Measurements from ENCODE around the gene GTF2H1.

The GTF2H1 gene

GRCh38 chr11:18408558-18409291 is 86.4 kb downstream of the GTF2H1 start:
- no CpG with 5 or more reads among the region's 9 CpGs for WGBS (ENCODE audit: extremely low coverage, insufficient coverage, low lambda C conversion rate)
- no peak overlapping the region for H3K9ac ChIP-seq (ENCODE audit: low read length)
- no peaks in the 10 kb centered on the region for H3K79me1 ChIP-seq (ENCODE audit: low read length)
- no peak overlapping the region for H2BK120ac ChIP-seq (ENCODE audit: low read depth, low read length)
- DNase-seq: no peak
- H4K8ac ChIP-seq (ENCODE audit: low read depth, low read length): no peak overlapping the region
- no peak overlapping the region for H3K56ac ChIP-seq (ENCODE audit: low read length)
- no peak overlapping the region for H2BK15ac ChIP-seq (replicated peaks; ENCODE audit: low read depth)
- no peak overlapping the region for H2BK5ac ChIP-seq (ENCODE audit: low read length)
- no peak overlapping the region for H4K5ac ChIP-seq (ENCODE audit: low read length)
- no peak overlapping the region for H2AK5ac ChIP-seq (ENCODE audit: low read length)
- H3K27ac ChIP-seq (ENCODE audit: low read depth, low read length): no peak overlapping the region
- peaks cover 11% of the 10 kb centered on the region for H3K36me3 ChIP-seq (ENCODE audit: control insufficient read depth, insufficient read depth, low read length)
- H3K27me3 ChIP-seq (ENCODE audit: insufficient read depth, low read length, poor library complexity): no peaks in the 10 kb centered on the region
- H3K4me3 ChIP-seq (ENCODE audit: low read length): no peak overlapping the region
- H3K18ac ChIP-seq (ENCODE audit: low read length): no peak overlapping the region
- no peak overlapping the region for H3K4ac ChIP-seq (ENCODE audit: low read depth, low read length)
- no peaks in the 10 kb centered on the region for H3K4me1 ChIP-seq (ENCODE audit: control insufficient read depth, low read depth, low read length)
- H3K4me2 ChIP-seq (ENCODE audit: low read length): no peak overlapping the region
- no peak overlapping the region for H3K23ac ChIP-seq (ENCODE audit: low read length)
- no peaks in the 10 kb centered on the region for H3K79me2 ChIP-seq (ENCODE audit: control insufficient read depth, insufficient read depth, low read length)

- no peaks in the 10 kb centered on the region for H3K79me1 ChIP-seq (ENCODE audit: low read length)
- H4K8ac ChIP-seq (ENCODE audit: low read depth, low read length): no peak overlapping the region
- no peak overlapping the region for H2BK5ac ChIP-seq (ENCODE audit: low read length)
- H2BK120ac ChIP-seq (ENCODE audit: low read depth, low read length): no peak overlapping the region
- no peak overlapping the region for H3K4me2 ChIP-seq (ENCODE audit: low read length)
- no peak overlapping the region for H3K4me3 ChIP-seq (ENCODE audit: low read length)
- no peak overlapping the region for H3K56ac ChIP-seq (ENCODE audit: low read length)
- no peak overlapping the region for H3K18ac ChIP-seq (ENCODE audit: low read length)
- H3K79me2 ChIP-seq (ENCODE audit: control insufficient read depth, insufficient read depth, low read length): no peaks in the 10 kb centered on the region
- no peak overlapping the region for H3K9ac ChIP-seq (ENCODE audit: low read length)
- no peak for DNase-seq
- H2AK5ac ChIP-seq (ENCODE audit: low read length): no peak overlapping the region
- H3K27ac ChIP-seq (ENCODE audit: low read depth, low read length): no peak overlapping the region
- no peak overlapping the region for H4K5ac ChIP-seq (ENCODE audit: low read length)
- H3K27me3 ChIP-seq (ENCODE audit: insufficient read depth, low read length, poor library complexity): no peaks in the 10 kb centered on the region
- H3K23ac ChIP-seq (ENCODE audit: low read length): no peak overlapping the region
- WGBS (ENCODE audit: extremely low coverage, insufficient coverage, low lambda C conversion rate): 100% methylated on average over 1 of the region's 3 CpGs
- H3K36me3 ChIP-seq (ENCODE audit: control insufficient read depth, insufficient read depth, low read length): no peaks in the 10 kb centered on the region
- no peak overlapping the region for H3K4ac ChIP-seq (ENCODE audit: low read depth, low read length)
- no peak overlapping the region for H2BK15ac ChIP-seq (replicated peaks; ENCODE audit: low read depth)
- H3K4me1 ChIP-seq (ENCODE audit: control insufficient read depth, low read depth, low read length): no peaks in the 10 kb centered on the region
Observed at GRCh38 chr11:18416459-18416858, 94.1 kb downstream of the GTF2H1 start.

Small RNA genes within 50 kb of the gene (small RNA-seq; reads per million reads assigned to genes)
- 2.5 reads per million, percentile 34 among the genes with 10 or more reads in this experiment for gene MIR3159 (ENCODE audit: insufficient read depth)

Measured in mesendoderm (in vitro differentiated cells).